NCI-H345 treated with DMSO at 0.1 percent for 48 hours (cell line): ENCODE data around the gene JMJD7.
"Not testable (repeated sequence)": the region's sequence is repeated elsewhere in the genome, so short reads cannot be mapped to it uniquely, and the experiment has no call there.

Experiments used
- DNase-seq: peaks from one replicate; lab custom pipeline; 2025; ENCODE audit not compliant: unreplicated experiment; lab: John Stamatoyannopoulos, UW

The JMJD7 gene

DNA sequence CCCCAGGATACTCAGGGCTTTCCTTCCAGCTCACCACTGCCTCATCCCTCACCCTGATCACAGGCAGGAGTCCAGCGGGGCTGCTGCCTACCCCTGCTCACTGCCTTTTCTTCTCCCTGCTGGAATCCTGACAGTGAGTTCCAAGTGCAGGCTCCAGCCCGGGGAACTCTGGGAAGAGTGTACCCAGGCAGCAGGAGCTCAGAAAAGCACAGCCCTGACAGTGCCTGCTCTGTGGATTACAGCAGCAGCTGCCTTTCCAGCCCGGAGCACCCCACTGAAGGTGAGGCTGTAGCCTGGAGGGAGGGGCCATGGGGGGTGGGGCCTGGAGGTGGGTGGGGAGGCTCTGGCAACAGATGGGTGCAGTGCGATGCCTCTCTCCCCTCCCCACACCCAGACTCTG, 6.1 kb upstream of the JMJD7 start:
- DNase-seq: no peak

DNA sequence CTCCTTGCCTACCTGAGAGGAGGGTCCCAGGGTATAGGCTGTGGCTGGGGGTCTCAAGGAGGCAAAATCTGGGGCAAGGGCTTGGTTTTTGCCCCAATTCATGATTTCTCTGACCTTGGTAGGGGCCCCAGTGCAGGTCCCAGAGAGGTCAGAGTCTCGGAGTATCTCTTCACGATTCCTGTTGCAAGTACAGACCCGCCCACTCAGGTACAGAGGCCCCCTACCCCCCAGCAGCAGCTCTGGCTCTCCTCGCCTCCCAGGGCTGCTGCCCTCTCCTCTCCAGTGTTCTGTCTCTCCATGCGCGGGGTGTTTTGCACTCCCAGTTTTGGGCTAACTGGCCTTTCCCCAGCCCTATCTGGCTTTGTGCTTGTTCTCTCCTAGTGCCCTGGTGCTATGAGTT, 5.4 kb upstream of the JMJD7 start:
- DNase-seq: no peak

DNA sequence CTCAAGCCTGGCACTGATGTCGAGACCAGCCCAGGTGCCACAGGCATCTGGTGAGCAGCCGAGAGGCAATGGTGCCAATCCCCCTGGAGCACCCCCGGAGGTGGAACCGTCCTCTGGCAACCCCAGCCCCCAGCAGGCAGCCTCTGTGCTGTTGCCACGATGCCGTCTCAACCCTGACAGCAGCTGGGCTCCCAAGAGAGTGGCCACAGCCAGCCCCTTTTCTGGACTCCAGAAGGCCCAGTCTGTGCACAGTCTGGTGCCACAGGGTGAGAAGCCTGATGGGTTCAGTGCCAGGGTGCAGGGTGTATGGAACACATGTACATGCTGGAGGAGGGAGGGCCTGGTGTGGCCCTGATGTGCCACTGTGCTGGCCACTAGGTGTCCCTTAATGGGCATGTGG, 4.9 kb upstream of the JMJD7 start:
- no peak for DNase-seq

DNA sequence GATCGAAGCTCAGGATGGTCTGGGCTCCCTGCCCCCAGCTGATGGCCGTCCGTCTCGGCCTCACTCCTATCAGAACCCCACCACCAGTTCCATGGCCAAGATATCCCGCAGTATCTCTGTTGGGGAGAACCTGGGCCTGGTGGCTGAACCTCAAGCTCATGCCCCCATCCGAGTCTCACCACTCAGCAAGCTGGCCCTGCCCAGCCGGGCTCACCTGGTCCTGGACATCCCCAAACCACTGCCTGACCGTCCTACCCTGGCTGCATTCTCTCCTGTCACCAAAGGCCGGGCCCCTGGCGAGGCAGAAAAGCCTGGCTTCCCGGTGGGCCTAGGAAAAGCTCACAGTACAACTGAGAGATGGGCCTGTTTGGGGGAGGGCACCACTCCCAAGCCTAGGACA, 4.4 kb upstream of the JMJD7 start:
- no peak for DNase-seq

DNA sequence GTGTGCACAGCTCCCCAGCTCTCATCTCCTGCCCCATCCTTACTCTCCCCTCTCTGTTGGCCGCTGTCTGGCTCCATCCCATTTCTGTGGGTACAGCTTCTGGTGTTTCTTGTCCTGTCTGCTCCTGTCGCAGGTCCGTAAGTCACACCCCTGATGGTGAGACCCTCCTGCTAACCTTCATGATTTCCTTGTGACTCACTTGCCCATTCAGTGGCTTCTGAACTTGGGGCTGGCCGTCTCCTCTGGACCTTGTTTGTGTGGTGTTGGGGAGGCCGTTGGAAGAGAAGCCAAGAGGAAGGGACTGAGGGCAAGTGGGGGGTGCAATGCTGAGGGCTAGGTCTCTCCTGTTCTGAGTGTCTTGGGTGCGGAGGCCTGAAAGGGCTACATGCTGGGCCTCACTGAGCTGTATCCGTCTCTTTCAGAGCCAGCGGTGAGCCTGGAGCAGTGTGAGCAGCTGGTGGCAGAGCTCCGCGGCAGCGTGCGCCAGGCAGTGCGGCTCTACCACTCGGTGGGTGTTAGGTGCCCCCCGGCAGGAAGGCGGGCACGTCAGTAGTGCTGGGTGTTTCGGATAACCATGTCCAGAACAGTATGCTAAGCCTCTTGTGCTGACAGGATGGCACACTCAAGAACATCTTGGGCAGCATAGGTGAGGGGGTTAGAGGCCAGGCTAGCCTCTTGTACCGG, 3.7 kb upstream of the JMJD7 start:
- no peak for DNase-seq

DNA sequence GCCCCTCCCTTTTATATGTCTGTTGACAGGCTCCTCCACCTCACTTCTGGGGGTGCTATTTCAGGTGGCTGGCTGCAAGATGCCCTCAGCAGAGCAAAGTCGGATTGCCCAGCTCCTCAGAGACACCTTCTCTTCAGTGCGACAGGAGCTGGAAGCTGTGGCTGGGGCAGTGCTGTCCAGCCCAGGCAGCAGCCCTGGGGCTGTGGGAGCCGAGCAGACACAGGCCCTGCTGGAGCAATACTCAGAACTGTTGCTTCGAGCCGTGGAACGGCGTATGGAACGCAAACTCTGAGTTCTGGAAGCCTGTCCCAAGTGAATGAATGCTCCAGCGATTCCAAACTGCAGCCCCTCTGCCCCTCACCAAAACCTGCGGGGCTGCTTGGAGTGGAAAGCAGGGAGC, 2.7 kb upstream of the JMJD7 start:
- DNase-seq: no peak

DNA sequence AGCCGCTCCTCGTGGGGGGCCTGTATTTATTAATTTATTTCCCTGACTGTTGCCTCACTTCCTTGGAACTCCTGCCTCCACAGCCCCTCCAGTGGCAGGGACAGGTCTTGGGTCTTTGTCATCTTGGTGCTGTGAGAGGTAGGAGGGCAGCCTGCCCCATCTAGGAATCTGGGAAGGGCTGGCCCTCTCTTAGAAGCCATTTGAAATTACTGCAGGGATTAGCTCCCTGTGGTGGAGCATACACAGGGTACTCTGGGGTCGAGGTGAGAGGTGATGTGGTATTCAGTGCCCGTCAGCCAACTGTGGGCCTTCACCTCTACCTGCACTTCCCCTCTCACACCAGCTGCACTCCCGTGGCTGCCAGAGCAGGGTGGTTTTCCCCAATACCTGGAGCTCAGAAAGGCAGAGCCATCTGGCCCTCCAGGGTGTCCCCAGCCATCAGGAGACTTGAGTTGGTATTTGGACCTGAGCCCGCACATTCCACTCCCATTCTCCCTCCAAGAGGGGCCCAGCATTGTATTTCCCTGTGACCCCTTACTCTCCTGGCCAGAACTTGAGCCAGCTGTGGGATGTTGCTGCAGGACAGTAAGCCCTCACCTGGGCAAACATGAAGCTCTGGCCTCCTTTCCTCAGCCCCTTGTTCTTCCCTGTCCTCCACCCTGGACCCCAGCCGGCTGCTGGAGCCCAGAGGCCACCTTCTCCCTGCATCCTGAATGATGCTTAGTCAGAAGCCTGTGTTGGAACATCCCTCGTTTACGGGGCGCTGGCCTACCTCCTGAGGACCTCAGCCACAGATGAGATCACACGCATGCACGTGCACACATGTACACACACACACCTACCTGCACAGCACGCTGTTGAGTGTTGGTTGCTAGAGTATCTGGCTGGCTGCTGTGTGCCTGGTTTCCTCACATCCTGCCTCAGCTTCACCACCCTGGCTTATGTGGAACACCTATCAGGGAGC, 2.0 kb upstream of the JMJD7 start:
- no peak for DNase-seq

DNA sequence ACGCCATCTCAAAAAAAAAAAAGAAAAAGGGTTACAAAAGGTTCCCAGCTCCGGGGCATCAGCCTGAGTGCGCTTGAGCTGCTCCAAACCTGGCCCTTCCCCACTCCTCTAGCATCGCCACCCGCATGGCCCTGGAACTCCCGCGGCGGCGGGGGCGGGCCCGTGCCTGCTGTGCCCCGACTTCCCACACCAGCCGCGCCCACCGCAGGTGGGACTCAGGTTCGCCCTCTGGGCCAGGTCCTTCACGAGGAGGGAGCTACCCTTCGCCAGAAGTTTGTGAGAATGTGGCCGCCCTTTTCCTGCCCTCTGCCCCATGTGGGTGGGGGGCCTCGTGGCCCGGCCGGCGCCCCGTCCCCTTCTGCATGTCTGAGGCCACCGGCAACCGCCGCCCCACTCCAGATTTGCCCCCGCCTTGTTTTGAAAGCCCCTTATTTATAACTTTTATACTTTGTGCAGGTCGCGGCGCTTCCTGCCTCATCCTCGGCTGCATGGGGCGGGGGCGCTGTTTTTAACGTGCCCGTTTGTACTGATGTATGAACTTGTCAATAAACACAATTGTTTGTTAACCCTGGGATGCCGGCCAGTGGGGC, 507 bp upstream of the JMJD7 start:
- DNase-seq: no peak

DNA sequence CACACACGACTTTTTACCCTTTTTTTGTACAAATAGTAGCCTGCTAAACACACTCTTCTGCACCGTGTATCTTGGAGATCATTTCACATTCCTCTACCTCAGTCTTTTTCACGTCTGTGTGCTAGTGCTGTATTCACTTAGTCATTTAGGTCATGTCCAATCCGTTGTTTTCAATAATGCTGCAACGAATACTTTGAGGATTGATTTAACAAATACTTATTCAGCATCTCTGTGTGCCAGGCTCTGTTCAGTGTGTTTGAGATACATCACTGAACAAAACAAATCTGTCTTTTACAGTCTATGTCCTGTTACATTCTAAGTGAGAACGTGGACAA, 882 bp downstream of the JMJD7 start:
- no peak for DNase-seq

DNA sequence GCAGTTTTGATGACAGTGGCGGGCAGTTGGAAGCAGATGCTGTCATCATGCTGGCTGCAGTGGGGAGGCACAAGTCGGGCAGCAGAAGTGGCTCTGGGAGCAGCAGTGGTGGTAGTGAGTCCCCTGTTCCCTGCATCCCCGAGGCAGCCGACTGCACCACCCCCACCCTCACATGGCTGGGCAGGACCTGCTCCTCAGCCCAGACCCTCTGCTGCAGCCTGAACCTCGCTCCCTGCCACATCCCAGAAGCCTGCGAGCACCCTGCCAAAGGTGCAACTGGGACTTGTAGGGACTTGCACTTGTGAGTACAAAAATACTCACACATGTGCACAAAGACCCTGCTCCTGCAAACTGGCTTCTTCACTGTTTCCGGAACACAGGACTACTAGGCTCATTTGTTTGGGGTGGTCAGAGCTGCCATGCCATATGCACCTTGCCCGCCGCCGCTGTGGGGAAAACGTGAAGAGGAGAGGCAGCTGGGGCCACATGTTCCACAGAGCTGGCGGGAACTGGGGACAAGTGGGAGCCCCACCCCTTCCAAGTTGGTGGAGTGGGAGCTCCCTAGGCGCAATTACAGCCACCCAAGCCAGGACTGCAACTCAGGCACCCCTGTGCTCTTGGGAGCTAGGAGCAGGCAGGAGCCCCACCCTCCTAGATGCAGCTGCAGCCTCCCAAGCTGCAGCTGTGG, 2.2 kb downstream of the JMJD7 start:
- DNase-seq: no peak

DNA sequence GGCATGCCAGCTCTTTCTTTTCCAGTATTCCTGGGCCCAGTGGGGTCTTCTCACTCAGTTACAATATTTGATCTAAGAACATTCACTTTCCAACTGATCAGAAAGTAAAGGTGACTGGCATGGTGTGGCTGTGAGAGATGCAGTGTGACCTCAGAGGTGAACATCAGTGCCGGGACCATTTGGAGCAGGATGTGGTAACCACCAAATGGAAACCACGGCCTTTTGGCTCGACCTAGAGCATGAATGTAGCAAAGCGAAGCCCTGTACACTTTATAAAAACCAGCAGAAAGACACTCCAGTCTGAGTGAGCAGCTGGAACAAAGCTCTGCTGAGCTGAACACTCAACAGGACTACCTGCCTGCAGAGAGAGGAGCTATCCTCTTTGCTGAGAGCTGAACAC, 3.4 kb downstream of the JMJD7 start:
- DNase-seq: not testable (repeated sequence)

DNA sequence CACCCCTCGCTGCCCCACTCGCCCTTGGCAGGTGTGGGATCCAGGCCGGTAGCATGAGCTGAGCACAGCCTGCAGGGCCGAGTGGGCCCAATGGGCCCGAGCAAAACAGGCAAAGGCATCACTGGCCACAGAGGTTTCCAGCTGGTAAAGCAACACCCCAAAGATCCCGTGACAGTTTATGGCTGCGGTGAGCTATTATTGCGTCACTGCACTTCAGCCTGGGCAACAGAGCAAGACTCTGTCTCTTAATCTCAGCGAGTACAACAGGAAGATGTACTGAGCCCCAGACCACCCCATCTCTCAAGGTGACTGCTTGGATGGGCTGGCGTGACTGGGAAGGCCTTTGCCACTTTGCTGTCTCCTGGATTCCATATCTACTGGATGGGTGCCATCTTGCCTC, 4.3 kb downstream of the JMJD7 start:
- DNase-seq: no peak

DNA sequence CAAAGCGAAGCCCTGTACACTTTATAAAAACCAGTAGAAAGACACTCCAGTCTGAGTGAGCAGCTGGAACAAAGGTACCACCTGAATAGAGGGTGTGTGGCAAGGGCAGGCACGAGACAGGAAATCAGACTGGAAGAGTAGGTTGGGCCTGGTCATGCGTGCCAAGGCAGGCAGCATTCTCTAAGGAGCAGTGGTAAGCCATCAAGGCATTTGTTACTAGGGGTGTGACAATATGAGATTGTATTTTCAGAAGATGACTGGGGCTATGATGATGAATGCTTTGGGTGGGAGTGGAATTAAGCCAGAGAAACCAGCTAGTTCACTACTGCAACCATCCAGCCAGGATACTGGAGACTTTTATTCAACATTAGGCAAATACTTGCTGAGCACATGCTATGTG, 5.0 kb downstream of the JMJD7 start:
- DNase-seq: peak; percentile 67

DNA sequence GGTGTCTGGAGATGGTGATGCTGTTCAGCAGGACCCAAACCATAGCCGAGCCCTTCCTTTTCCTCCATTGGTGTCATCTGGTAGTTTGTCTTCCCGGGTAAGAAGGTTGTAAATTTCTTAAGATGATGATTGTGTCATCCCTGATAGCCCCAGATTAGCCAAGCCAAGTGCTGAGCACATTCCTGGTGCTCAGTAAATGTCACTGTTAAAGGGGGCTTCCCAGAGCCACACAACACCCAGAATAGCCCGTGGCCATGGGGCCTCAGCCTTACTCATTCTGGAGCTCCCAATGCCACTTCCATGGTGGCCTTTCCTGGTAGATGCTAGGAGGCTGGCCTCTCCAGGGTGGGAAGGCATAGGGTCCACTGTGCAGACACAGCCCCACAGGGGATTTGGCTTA, 6.2 kb downstream of the JMJD7 start:
- DNase-seq: no peak

DNA sequence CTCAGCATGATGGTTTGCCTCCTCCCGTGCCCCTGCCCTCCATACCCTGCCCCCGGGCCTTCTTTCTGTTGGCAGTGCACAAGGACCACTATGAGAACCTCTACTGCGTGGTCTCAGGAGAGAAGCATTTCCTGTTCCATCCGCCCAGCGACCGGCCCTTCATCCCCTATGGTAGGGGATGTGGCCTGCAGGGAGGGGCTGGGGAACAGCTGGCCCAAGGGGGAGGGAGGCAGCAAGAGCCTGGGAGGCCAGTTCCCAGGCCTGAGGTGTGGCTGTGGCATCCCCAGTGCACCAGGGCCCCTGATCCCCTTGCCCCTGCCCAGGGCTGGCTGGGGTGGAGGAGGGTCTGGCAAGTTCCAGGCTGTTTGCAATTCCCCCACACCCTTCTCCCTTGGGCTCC, 8.2 kb downstream of the JMJD7 start:
- DNase-seq: no peak

DNA sequence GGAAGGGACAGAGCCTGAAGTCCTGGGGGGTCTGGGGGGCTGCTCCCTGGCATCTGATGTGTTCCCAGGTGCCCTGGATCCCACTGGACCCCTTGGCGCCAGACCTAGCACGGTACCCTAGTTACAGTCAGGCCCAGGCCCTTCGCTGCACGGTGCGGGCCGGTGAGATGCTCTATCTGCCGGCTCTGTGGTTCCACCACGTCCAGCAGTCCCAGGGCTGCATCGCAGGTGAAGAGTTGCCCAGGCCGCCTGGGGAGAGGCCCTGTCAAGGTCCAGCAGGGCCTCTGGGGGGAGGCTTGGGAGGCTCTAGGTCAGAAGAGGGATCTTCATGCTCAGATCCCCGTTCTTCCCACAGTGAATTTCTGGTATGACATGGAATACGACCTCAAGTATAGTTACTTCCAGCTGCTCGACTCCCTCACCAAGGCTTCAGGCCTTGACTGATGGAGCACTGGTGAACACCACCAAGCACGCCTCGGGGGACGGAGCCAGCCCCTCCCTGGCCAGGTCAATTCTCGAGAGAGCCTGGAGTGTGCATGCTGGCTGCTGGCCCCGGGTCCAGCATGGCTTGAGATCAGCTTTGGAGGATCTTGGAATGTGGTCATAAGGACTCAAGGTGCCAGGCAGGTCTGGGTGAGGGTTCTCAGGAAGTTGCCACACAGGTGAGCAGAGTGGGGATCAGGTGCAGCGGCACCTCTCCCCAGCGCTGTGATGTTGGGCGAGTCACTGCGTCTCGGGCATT, 9.0 kb downstream of the JMJD7 start:
- DNase-seq: no peak

DNA sequence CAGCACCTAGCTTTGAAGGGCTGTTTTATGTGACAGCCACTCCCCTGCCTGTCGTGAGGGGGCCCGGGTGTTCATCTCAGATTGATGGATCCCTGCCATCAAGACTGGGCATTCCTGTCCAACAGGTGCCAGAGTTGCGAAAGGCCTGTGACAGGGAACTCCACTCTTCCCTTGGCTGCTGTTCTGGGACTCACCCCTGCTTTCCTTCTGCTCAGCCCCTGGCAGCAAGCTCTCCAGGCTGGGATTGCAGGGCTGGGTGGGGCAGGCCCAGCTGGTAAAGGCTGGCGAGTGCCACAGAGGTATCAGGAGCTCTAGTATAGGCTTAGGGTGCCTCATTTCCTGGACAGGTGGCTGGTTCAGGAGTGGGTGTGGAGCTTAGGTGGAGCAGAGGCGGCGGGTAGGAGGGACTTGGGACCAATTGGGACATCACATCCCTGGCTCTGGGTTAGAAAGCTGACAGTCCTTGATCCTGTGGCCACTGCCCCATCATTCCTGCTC, 10.6 kb downstream of the JMJD7 start, which contains the start of gene PLA2G4B:
Gene PLA2G4B, plus strand, starts transcription at position 448 of the 498 bp plus-strand sequence. CDS start 67 bp downstream, outside the sequence.
- DNase-seq: no peak

DNA sequence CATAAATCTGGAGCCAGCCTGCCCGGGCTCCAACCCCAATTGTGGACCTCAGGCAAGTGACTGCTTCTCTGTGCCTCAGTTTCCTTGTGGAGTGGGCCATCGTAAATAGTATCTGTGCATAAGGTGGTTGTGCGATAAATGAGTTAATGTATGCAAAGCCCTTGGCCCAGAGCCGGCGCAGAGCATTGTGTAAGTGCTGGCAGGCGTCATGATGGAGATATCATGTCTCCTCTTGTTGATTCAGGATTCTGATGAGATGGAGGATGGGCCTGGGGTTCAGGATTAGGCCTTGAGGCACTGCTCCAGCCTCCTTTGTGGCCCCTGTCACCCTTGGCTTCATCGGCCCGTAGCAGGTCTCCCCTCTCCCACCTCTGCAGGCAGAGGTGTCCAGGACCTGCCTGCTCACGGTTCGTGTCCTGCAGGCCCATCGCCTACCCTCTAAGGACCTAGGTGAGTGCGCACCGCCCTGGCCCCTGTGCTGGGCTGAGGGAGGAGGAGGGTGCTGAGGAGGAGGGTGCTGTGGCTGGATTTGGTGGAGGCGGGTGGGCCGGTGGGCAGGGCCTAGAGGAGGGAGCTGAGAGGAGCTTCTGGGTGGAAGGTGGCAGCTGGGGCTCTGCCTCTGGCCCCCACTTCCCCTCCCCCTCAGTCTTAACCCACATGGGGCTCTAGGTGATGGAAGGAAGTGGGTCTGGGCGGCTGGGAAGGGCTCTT, 12.0 kb downstream of the JMJD7 start:
- no peak for DNase-seq

DNA sequence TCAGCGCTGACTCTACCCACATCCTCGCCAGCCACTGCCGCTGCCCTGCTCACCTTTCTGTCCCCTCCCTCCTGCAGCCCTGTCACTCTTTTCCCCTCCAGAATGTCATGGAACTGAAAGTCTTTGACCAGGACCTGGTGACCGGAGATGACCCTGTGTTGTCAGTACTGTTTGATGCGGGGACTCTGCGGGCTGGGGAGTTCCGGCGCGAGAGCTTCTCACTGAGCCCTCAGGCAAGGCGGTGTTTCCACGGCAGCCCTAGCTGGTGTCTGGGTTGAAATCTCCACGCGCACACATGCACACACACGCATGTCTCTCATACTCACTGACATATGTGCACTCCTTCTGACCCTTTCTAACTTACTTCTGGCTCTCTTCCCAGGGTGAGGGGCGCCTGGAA, 12.8 kb downstream of the JMJD7 start:
- no peak for DNase-seq

DNA sequence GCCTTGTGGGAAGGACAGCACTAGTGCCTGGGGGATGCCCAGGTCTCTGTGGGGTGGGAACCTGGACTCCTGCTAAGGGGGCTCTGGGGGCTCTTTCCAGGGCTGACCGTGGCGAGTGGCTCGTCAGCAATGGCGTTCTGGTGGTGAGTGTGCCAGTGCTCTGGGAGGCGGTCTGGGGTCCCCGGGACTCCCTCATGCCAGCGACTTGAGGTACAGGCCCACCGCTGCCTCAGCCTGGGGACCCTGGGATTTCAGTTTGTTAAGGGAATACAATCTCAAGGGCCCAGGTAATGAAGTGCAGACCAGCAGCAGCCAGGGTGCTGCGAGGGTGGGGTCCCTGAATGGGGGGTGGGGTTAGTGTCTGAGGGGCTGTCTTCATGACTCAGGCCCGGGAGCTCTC, 13.2 kb downstream of the JMJD7 start:
- DNase-seq: no peak
